KOPT-K1 (cell line): ENCODE measurements around the gene MACF1.
"Not testable (repeated sequence)": the region's sequence is repeated elsewhere in the genome, so short reads cannot be mapped to it uniquely, and the experiment has no call there.

Experiments
- H3K27ac ChIP-seq: fragments of 200-600 bp; sonication (generic); 2 replicates; pipeline ENCODE4 v1.5.1; 2016; ENCODE audit warnings: antibody characterized with exemption, mild to moderate bottlenecking, low read depth, low read length; ENCODE audit not compliant: poor library complexity, severe bottlenecking
- H3K36me3 ChIP-seq: fragments of 200-600 bp; sonication (generic); 2 replicates; pipeline ENCODE4 v1.5.1; 2017; ENCODE audit warnings: antibody characterized with exemption, mild to moderate bottlenecking, low read length, moderate library complexity; ENCODE audit not compliant: insufficient read depth
- H3K9me3 ChIP-seq: fragments of 200-600 bp; sonication (generic); 2 replicates; pipeline ENCODE4 v1.5.1; 2017; ENCODE audit warnings: antibody characterized with exemption, low read length, mild to moderate bottlenecking; ENCODE audit not compliant: insufficient read depth, poor library complexity, severe bottlenecking

MACF1 gene

DNA sequence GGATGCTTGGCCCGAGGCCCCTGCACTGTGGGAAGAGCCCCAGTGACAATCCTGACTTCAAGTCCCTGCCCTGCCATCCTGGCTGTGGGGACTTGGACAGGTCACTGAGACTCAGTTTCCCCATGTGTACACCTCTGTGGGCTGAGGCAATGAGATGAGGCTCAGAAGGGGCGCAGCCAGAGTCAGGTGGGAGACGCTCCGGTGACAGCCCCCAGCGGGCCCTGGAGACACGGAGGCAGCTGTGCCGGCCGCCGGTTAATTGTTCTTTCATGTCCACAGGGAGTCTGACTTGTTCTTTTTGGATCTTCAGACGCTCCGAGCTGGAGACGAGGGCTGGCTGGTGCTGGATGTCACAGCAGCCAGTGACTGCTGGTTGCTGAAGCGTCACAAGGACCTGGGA is 307.0 kb downstream of the MACF1 start:
- H3K27ac ChIP-seq, H3K9me3 ChIP-seq, H3K36me3 ChIP-seq: not testable (repeated sequence)

- H3K9me3 ChIP-seq, H3K27ac ChIP-seq, H3K36me3 ChIP-seq: not testable (repeated sequence)
Measured at GRCh38 chr1:39512234-39512847, 307.8 kb downstream of the MACF1 start.

DNA sequence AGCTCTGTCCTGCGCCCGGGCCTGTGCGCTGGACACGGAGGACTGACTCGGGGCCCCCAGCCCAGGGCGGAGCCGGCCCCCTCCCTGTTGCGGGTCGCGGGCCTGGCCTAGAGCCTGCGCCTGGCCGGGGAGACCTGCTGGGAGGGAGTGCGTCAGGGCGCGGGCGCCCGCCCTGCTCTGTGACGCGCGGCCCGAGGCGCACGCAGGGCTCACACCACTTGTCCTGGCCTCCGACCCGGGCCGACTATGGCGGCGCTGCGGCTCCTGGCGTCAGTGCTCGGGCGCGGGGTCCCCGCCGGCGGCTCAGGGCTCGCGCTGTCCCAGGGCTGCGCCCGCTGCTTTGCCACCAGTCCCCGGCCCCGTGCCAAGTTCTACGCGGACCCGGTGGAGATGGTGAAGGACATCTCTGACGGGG is 310.2 kb downstream of the MACF1 start:
- H3K27ac ChIP-seq, H3K36me3 ChIP-seq, H3K9me3 ChIP-seq: not testable (repeated sequence)

DNA sequence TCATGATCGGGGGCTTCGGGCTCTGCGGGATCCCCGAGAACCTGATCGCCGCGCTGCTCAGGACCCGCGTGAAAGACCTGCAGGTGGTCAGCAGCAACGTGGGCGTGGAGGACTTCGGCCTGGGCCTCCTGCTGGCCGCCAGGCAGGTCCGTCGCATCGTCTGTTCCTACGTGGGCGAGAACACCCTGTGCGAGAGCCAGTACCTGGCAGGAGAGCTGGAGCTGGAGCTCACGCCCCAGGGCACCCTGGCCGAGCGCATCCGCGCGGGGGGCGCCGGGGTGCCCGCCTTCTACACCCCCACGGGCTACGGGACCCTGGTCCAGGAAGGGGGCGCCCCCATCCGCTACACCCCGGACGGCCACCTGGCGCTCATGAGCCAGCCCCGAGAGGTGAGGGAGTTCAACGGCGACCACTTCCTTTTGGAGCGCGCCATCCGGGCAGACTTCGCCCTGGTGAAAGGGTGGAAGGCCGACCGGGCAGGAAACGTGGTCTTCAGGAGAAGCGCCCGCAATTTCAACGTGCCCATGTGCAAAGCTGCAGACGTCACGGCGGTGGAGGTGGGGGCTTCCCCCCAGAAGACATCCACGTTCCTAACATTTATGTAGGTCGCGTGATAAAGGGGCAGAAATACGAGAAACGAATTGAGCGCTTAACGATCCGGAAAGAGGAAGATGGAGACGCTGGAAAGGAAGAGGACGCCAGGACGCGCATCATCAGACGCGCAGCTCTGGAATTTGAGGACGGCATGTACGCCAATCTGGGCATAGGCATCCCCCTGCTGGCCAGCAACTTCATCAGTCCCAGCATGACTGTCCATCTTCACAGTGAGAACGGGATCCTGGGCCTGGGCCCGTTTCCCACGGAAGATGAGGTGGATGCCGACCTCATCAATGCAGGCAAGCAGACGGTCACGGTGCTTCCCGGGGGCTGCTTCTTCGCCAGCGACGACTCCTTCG is 310.9 kb downstream of the MACF1 start:
- not testable (repeated sequence) for H3K9me3 ChIP-seq, H3K36me3 ChIP-seq, H3K27ac ChIP-seq

- not testable (repeated sequence) for H3K36me3 ChIP-seq, H3K27ac ChIP-seq
Measured at GRCh38 chr1:39516841-39517240, 312.3 kb downstream of the MACF1 start.

DNA sequence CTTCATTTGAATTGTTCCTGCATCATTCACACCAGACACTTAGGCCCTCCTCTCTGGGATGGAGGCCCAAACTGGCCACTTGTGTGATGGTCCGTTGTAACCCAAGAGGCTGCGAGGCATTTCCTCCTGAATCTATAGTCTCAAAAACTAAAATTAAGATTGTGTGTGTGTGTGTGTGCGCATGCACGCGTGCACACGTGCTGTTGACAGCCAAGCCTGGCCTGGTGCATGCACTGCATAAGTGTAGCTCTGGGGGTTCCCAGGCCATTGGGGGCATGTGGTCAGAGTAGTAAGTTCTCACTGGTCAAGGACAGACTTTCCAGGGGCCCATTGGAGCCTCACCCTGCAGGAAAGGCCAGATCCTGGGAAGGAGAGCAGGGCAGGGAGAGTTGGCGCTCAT is 313.4 kb downstream of the MACF1 start:
- not testable (repeated sequence) for H3K9me3 ChIP-seq, H3K36me3 ChIP-seq, H3K27ac ChIP-seq

More at GRCh38 chr1:39516841-39517240, 312.3 kb downstream of the MACF1 start:
- H3K9me3 ChIP-seq, result not testable (repeated sequence)

- not testable (repeated sequence) for H3K9me3 ChIP-seq, H3K27ac ChIP-seq, H3K36me3 ChIP-seq
Measured at GRCh38 chr1:39519376-39519775, 314.9 kb downstream of the MACF1 start.

DNA sequence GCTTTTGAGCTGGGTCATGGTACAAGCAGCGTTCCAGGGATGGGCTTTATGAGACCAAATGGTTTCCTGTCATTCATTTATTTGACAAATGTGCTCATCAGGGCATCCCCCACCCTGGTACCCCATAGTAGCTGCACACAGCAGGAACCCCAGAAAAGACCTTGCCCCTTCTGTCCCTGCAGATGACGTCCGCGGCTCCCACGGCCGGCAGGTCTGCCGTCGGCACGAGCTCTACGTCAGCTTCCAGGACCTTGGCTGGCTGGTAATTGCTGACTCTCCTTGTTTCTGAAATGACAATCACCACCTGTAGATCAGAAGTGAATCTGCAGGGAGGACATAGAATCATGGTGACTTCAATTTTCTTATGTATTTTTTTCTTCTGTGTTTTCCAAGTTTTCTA is 317.7 kb downstream of the MACF1 start:
- H3K27ac ChIP-seq, H3K9me3 ChIP-seq: not testable (repeated sequence)
- H3K36me3 ChIP-seq, result peaks cover 15% of the 10 kb centered on the region; the same call in 1 of the 2 replicates

GRCh38 chr1:39522661-39523567 is 318.4 kb downstream of the MACF1 start:
- Histone ChIP-seq H3K27ac (no peak overlapping the region), H3K9me3 (no peaks in the 10 kb centered on the region), H3K36me3 (peaks cover 22% of the 10 kb centered on the region)

- Histone ChIP-seq H3K27ac (no peak overlapping the region), H3K36me3 (peaks cover 35% of the 10 kb centered on the region), H3K9me3 (no peaks in the 10 kb centered on the region)
Measured at GRCh38 chr1:39524171-39524570, 319.7 kb downstream of the MACF1 start.

- Histone ChIP-seq H3K36me3 (peaks cover 38% of the 10 kb centered on the region), H3K9me3 (no peaks in the 10 kb centered on the region), H3K27ac (no peak overlapping the region)
Measured at GRCh38 chr1:39524591-39525365, 320.3 kb downstream of the MACF1 start.

DNA sequence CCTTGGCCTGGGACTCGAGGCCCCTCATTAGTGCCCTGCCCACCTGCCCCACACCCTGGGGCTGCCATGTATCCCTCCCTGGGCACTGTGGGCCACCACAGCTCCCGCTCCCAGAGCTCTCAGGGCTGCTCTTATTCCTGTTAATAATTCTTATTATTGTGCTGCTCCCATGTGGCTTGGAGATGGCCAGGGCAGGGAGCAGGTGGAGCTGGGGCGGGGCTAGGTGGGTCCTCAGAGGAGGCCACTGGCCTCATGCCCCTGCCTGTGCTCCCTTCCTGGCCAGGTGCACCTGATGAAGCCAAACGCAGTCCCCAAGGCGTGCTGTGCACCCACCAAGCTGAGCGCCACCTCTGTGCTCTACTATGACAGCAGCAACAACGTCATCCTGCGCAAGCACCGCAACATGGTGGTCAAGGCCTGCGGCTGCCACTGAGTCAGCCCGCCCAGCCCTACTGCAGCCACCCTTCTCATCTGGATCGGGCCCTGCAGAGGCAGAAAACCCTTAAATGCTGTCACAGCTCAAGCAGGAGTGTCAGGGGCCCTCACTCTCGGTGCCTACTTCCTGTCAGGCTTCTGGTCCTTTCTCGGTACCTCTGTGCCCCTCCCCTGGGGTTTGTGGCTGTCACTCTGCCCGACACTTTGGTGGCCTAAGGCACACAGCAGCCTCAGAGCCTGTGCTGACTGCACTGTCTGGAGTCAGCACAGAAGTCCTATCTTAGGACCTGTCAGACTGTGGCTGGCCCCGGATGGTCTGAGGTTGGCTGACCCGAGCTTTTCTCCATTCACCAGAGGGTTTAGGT is 321.1 kb downstream of the MACF1 start:
- peak overlapping the region; percentile 33 for H3K27ac ChIP-seq
- peaks cover 46% of the 10 kb centered on the region for H3K36me3 ChIP-seq
- H3K9me3 ChIP-seq, result no peaks in the 10 kb centered on the region

- no peaks in the 10 kb centered on the region for H3K9me3 ChIP-seq
- H3K36me3 ChIP-seq, result peaks cover 54% of the 10 kb centered on the region
- H3K27ac ChIP-seq, result no peak overlapping the region
Measured at GRCh38 chr1:39526466-39527189, 322.1 kb downstream of the MACF1 start.
